Body of pancreas (tissue), 4 donors: ENCODE measurements around the gene DIP2B. TPM values are rescaled to one million over a fixed set of nuclear protein-coding genes. Genes with fewer than 3 reads are reported as not detected.

ENCODE experiments used
- ATAC-seq: fragments of 150-250 bp; one replicate; pipeline ENCODE4 v1.9.1; 2016
- DNase-seq, 4 donors: peaks; one replicate each; pipeline ENCODE4 v3.0.0-alpha.2; 2019
- H3K27ac ChIP-seq, 4 donors: fragments of 200-600 bp; sonication (generic); 1 replicate in 3 of 4; 2 replicates in 1 of 4; pipeline versions ENCODE4 v1.5.1 to v1.6.1; 2016 to 2019; ENCODE audit warnings: mild to moderate bottlenecking in 1 of 4, mixed read lengths in 1 of 4, moderate library complexity in 1 of 4
- H3K27me3 ChIP-seq, 2 donors: fragments of 200-600 bp; sonication (generic); one replicate each; pipeline ENCODE4 v1.6.0; 2016; ENCODE audit warnings: mild to moderate bottlenecking in 1 of 2
- H3K36me3 ChIP-seq, 2 donors: fragments of 200-600 bp; sonication (generic); replicated peaks in 1 of 2; 2 replicates each; pipeline ENCODE4 v1.5.1; 2016; ENCODE audit warnings: low read depth in 2 of 2; ENCODE audit not compliant: insufficient read depth in 1 of 2
- H3K4me1 ChIP-seq: fragments of 200-600 bp; sonication (generic); one replicate; pipeline ENCODE4 v1.6.0; 2016
- H3K4me3 ChIP-seq, 2 donors: fragments of 200-600 bp; sonication (generic); 1 replicate in 1 of 2; 2 replicates in 1 of 2; pipeline ENCODE4 v1.5.1; 2016 to 2019
- H3K9me3 ChIP-seq, 3 donors: fragments of 200-600 bp; sonication (generic); 1 replicate in 2 of 3; 2 replicates in 1 of 3; pipeline ENCODE4 v1.5.1; 2016
- POLR2A ChIP-seq, 3 donors: fragments of 450-650 bp; IDR thresholded peaks; one replicate each; pipeline ENCODE4 v1.6.1; 2016; ENCODE audit warnings: antibody characterized with exemption in 3 of 3, mild to moderate bottlenecking in 2 of 3
- WGBS, 2 donors: methylation state at CpG; one replicate each; pipeline ENCODE4 v1.1.5; 2017; 5-methylcytosine and 5-hydroxymethylcytosine counted together
- intact Hi-C: fragments of 100-400 bp; cut with DNase I; formaldehyde crosslinking; loops from one replicate; pipeline ENCODE4 v1.15.1; 2023
- total RNA-seq, 2 donors: library from RNA; depleted of rRNA; stranded (reverse); fragments of >200 nt; gene quantifications; one replicate each; pipeline ENCODE4 v1.1.0, GENCODE V29; 2016
- TF ChIP-seq, protein P1 (sequence below), 7 experiments: fragments of 450-650 bp in 4 of 7; fragments of 200-600 bp in 3 of 7; sonication (generic) in 3 of 7; IDR thresholded peaks; one replicate each; pipeline ENCODE4 v1.5.1; 2016 to 2019; ENCODE audit warnings: antibody characterized with exemption in 7 of 7

DIP2B gene
- total RNA-seq, 2 donors from 2014 or later, result 15.8 to 28.7 TPM

GRCh38 chr12:50506753-50507473, 2.1 kb downstream of the DIP2B start:
- ATAC-seq, result no peak
- WGBS, 2 donors, result 4 to 9% methylated on average over 2 of the region's 2 CpGs
- Histone ChIP-seq H3K27ac (peak overlapping the region; percentile 31 to 97 (median 60)), H3K9me3 (no peaks in the 10 kb centered on the region), H3K27me3 (no peaks in the 10 kb centered on the region), H3K4me3 (no peak overlapping the region), H3K4me1 (peaks cover 53% of the 10 kb centered on the region), H3K36me3 (no peaks in the 10 kb centered on the region)
- DNase-seq, result no peak
- TF ChIP-seq POLR2A (IDR thresholded peaks at IDR 0.05), result no peak
- TF ChIP-seq, protein P1, sequence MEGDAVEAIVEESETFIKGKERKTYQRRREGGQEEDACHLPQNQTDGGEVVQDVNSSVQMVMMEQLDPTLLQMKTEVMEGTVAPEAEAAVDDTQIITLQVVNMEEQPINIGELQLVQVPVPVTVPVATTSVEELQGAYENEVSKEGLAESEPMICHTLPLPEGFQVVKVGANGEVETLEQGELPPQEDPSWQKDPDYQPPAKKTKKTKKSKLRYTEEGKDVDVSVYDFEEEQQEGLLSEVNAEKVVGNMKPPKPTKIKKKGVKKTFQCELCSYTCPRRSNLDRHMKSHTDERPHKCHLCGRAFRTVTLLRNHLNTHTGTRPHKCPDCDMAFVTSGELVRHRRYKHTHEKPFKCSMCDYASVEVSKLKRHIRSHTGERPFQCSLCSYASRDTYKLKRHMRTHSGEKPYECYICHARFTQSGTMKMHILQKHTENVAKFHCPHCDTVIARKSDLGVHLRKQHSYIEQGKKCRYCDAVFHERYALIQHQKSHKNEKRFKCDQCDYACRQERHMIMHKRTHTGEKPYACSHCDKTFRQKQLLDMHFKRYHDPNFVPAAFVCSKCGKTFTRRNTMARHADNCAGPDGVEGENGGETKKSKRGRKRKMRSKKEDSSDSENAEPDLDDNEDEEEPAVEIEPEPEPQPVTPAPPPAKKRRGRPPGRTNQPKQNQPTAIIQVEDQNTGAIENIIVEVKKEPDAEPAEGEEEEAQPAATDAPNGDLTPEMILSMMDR (IDR thresholded peaks at IDR 0.05), result no peak
- intact Hi-C loops, result no loop called here

DNA sequence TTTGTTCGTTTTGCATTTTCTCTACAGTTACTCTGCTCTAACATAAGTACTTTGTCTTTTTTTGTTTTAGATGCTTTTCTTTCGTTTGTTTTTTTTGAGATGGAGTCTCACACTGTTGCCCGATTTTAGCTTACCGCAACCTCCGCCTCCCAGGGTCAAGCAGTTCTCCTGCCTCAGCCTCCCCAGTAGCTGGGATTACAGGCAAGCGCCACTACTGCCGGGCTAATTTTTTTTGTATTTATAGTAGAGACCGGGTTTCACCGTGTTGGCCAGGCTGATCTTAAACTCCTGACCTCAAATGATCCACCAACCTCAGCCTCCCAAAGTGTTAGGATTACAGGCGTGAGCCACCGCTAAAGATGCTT, 2.7 kb downstream of the DIP2B start:
- no peak for DNase-seq
- H3K27ac ChIP-seq, result peak overlapping the region in 1 of 4 donors; percentile 31
- no peak for ATAC-seq
- H3K9me3 ChIP-seq, result no peaks in the 10 kb centered on the region
- peaks cover 53% of the 10 kb centered on the region for H3K4me1 ChIP-seq
- 74 to 78% methylated on average over 11 of the region's 11 CpGs for WGBS, 2 donors
- H3K27me3 ChIP-seq, result no peaks in the 10 kb centered on the region
- intact Hi-C loops, result no loop called here
- no peak overlapping the region for H3K4me3 ChIP-seq
- no peak for TF ChIP-seq POLR2A (IDR thresholded peaks at IDR 0.05)
- TF ChIP-seq, protein P1 (IDR thresholded peaks at IDR 0.05), result no peak
- no peaks in the 10 kb centered on the region for H3K36me3 ChIP-seq

DNA sequence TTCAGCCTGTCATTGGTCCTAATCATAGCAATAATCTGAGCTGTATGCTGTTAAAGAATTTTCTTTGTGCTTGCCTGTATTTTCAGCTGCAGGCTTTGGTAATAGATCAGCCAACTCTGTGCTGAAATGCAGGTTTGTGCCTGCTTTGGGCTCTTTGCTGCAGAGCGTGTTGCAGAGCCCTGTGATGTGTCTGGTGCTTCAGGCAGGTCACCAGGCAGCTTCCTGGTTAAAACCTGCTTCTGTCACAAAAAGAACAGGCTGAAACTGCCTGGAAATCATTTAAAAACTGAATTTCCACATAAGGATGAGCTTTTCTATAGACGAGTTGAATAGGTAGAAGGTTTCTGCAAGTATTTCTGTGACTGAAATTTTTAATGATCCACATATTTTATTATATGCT, 3.1 kb downstream of the DIP2B start:
- Histone ChIP-seq H3K27me3 (no peaks in the 10 kb centered on the region), H3K9me3 (no peaks in the 10 kb centered on the region), H3K27ac (no peak overlapping the region), H3K4me3 (no peak overlapping the region), H3K4me1 (peaks cover 53% of the 10 kb centered on the region), H3K36me3 (no peaks in the 10 kb centered on the region)
- ATAC-seq (no peak), DNase-seq (no peak)
- intact Hi-C loops, result no loop called here
- WGBS, 2 donors, result 34 to 45% methylated on average over 2 of the region's 2 CpGs
- TF ChIP-seq, protein P1 (IDR thresholded peaks at IDR 0.05), result no peak
- TF ChIP-seq POLR2A (IDR thresholded peaks at IDR 0.05), result no peak

DNA sequence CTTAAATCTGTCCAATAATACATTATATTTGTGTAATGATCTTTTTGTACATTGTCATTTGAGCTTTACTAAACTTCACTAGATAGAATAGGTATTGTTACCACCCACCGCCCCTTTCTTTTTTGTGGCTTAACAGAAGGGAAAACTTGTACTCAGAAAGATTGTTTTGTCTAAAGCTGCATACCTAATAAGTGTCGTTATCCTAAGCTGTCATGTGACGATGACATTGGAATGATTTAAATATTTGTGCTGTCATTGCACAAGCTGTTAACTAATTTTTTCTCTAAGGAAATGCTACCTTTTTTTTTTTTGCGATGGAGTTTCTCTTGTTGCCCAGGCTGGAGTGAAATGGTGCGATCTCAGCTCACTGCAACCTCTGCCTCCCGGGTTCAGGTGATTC, 3.6 kb downstream of the DIP2B start:
- TF ChIP-seq POLR2A (IDR thresholded peaks at IDR 0.05), result no peak
- TF ChIP-seq, protein P1 (IDR thresholded peaks at IDR 0.05), result no peak
- no peaks in the 10 kb centered on the region for H3K9me3 ChIP-seq
- peaks cover 53% of the 10 kb centered on the region for H3K4me1 ChIP-seq
- no peaks in the 10 kb centered on the region for H3K36me3 ChIP-seq
- DNase-seq (no peak), ATAC-seq (no peak)
- no peaks in the 10 kb centered on the region for H3K27me3 ChIP-seq
- H3K27ac ChIP-seq, result peak overlapping the region in 1 of 4 donors; percentile 3
- intact Hi-C loops, result no loop called here
- WGBS, 2 donors, result 55 to 58% methylated on average over 6 of the region's 6 CpGs
- no peak overlapping the region for H3K4me3 ChIP-seq
